Measurements from ENCODE around the gene PTPRO.

Gene PTPRO

DNA sequence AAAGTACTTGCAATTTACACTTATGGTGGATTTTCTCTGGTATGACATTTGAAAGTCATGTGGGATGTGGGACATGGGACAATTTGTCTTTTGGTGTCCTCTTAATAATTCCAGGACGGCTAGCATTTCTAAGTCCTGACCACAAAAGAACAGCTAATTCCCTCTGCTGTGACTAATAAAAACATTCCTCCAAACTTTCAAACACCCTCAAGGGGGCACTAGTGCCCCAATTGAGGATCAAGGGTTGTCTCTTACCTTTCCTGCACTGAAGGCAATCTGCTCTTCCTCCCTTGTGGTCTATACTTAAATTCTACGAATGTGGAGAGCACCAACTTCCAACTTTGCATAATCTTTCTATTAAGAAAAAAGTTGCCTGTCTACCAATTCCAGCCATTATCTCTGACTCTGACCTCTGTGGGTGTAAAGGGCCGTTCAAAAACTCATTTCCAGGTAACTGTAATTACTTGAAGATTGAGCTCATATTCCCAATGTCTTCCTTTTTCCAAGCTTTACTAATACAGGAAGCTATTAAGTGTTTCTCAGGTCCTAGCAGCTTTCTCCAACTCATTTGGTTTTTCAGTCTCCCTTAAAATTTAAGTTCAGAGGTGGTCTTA is 210.2 kb downstream of the PTPRO start:
- TF ChIP-seq, protein P1, sequence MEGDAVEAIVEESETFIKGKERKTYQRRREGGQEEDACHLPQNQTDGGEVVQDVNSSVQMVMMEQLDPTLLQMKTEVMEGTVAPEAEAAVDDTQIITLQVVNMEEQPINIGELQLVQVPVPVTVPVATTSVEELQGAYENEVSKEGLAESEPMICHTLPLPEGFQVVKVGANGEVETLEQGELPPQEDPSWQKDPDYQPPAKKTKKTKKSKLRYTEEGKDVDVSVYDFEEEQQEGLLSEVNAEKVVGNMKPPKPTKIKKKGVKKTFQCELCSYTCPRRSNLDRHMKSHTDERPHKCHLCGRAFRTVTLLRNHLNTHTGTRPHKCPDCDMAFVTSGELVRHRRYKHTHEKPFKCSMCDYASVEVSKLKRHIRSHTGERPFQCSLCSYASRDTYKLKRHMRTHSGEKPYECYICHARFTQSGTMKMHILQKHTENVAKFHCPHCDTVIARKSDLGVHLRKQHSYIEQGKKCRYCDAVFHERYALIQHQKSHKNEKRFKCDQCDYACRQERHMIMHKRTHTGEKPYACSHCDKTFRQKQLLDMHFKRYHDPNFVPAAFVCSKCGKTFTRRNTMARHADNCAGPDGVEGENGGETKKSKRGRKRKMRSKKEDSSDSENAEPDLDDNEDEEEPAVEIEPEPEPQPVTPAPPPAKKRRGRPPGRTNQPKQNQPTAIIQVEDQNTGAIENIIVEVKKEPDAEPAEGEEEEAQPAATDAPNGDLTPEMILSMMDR (conservative IDR thresholded peaks at IDR 0.05; ENCODE audit: low read depth, low read length) = peak; percentile 60
- no peaks in the 10 kb centered on the region for H3K4me1 ChIP-seq (ENCODE audit: low read depth, poor library complexity, severe bottlenecking)
- no peak overlapping the region for H3K27ac ChIP-seq
- H3K4me3 ChIP-seq (IDR thresholded peaks at IDR 0.05; ENCODE audit: insufficient read depth, low read depth, low read length) = no peak overlapping the region
- H3K9ac ChIP-seq = no peak overlapping the region
- no peaks in the 10 kb centered on the region for H3K79me2 ChIP-seq (ENCODE audit: insufficient read depth, low read depth)
- no peaks in the 10 kb centered on the region for H3K36me3 ChIP-seq (ENCODE audit: insufficient read depth)
- no peaks in the 10 kb centered on the region for H3K27me3 ChIP-seq (ENCODE audit: insufficient read depth, low read depth)
- H4K20me1 ChIP-seq (ENCODE audit: insufficient read depth) = no peaks in the 10 kb centered on the region
- H3K4me2 ChIP-seq = no peak overlapping the region
- H2AFZ ChIP-seq (ENCODE audit: low read depth) = no peak overlapping the region

DNA sequence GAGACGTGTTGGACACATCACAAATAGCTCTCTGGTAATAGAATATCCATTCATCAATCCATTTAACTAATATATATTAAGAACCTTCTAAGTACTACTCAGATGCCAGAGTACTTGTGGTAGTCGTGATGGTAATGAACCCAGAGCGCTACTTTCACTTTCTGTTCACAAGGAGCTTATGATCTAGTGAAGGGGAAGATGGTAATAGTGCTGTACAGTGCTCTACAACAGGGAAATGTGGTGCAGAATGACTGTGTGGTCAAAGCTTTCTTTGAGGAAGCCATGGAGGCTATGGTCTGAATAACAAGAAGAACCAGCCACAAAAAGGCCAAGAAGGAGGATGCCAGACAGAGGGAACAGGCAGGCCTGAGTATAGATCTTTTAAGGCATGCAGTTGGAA is 212.0 kb downstream of the PTPRO start:
- H3K36me3 ChIP-seq (ENCODE audit: insufficient read depth) = no peaks in the 10 kb centered on the region
- TF ChIP-seq, protein P1 (conservative IDR thresholded peaks at IDR 0.05; ENCODE audit: low read depth, low read length) = no peak
- H3K27me3 ChIP-seq (ENCODE audit: insufficient read depth, low read depth) = no peaks in the 10 kb centered on the region
- H3K4me1 ChIP-seq (ENCODE audit: low read depth, poor library complexity, severe bottlenecking) = no peaks in the 10 kb centered on the region
- H3K9ac ChIP-seq = no peak overlapping the region
- H3K27ac ChIP-seq = no peak overlapping the region
- H3K79me2 ChIP-seq (ENCODE audit: insufficient read depth, low read depth) = no peaks in the 10 kb centered on the region
- no peak overlapping the region for H3K4me3 ChIP-seq (IDR thresholded peaks at IDR 0.05; ENCODE audit: insufficient read depth, low read depth, low read length)
- no peaks in the 10 kb centered on the region for H4K20me1 ChIP-seq (ENCODE audit: insufficient read depth)
- no peak overlapping the region for H2AFZ ChIP-seq (ENCODE audit: low read depth)
- 0 out of 2 replicates have a peak overlapping the region, but pooled peaks have one; percentile 5 for H3K4me2 ChIP-seq

DNA sequence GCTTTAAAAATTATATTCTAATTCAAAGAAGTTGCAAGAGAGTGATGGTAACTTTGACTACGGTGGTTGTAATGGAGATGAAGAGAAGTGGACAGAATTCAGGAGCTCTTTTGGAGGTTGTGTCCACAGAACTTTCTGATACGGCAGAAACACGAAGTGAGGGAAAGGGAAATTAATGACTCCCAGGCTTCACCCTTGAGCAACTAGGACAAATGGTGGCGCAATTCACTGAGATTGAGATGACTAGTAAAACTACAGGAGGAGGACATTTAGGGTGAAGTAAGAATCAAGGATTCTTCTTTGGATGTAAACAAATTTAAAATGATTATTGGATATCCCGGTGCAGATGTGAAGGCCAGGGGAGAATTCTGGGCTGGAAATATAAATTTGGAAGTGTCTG is 212.6 kb downstream of the PTPRO start:
- Histone ChIP-seq H3K79me2 (ENCODE audit: insufficient read depth, low read depth) (no peaks in the 10 kb centered on the region), H3K27ac (no peak overlapping the region), H3K9ac (no peak overlapping the region), H3K4me2 (no peak overlapping the region), H4K20me1 (ENCODE audit: insufficient read depth) (no peaks in the 10 kb centered on the region), H3K4me1 (ENCODE audit: low read depth, poor library complexity, severe bottlenecking) (no peaks in the 10 kb centered on the region), H3K36me3 (ENCODE audit: insufficient read depth) (no peaks in the 10 kb centered on the region), H3K4me3 (IDR thresholded peaks at IDR 0.05; ENCODE audit: insufficient read depth, low read depth, low read length) (no peak overlapping the region), H2AFZ (ENCODE audit: low read depth) (no peak overlapping the region), H3K27me3 (ENCODE audit: insufficient read depth, low read depth) (no peaks in the 10 kb centered on the region)
- TF ChIP-seq, protein P1 (conservative IDR thresholded peaks at IDR 0.05; ENCODE audit: low read depth, low read length) = no peak

DNA sequence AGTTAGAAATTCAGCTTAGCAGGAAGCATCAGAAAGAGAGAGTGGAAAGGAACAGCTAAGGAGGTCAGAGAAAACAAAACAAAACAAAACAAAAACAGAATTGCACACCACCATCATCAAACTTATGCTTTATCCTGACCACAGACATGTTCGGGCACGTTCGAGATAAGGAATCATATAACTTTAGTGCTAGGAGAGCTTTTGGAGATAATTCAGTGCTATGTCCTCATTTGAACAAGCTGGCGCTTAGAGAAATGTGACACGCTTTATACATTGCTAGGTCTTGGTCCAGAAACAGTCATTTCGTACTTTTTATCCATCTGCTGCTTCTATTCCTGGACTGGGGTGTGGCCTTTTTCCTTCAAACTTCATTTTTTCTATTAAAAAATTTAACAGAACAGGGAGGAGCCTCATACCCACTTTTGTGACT is 213.1 kb downstream of the PTPRO start:
- TF ChIP-seq, protein P1 (conservative IDR thresholded peaks at IDR 0.05; ENCODE audit: low read depth, low read length) = no peak
- Histone ChIP-seq H3K79me2 (ENCODE audit: insufficient read depth, low read depth) (no peaks in the 10 kb centered on the region), H3K4me2 (no peak overlapping the region), H3K4me3 (IDR thresholded peaks at IDR 0.05; ENCODE audit: insufficient read depth, low read depth, low read length) (no peak overlapping the region), H3K36me3 (ENCODE audit: insufficient read depth) (no peaks in the 10 kb centered on the region), H4K20me1 (ENCODE audit: insufficient read depth) (no peaks in the 10 kb centered on the region), H2AFZ (ENCODE audit: low read depth) (no peak overlapping the region), H3K27me3 (ENCODE audit: insufficient read depth, low read depth) (no peaks in the 10 kb centered on the region), H3K27ac (no peak overlapping the region), H3K9ac (no peak overlapping the region), H3K4me1 (ENCODE audit: low read depth, poor library complexity, severe bottlenecking) (no peaks in the 10 kb centered on the region)
